Activated B cell treated with CpG ODN at 0.5 μM for 24 hours (primary cell): ENCODE results near the gene CNTNAP5. TPM values are rescaled to one million over a fixed set of nuclear protein-coding genes. Genes with fewer than 3 reads are reported as not detected.

Source experiments
- ATAC-seq: fragments of 200-7000 bp; cut with Tn5 transposase; one replicate; pipeline ENCODE4 v1.10.0; 2021; ENCODE audit warnings: low read depth, mild to moderate bottlenecking, moderate library complexity
- CTCF ChIA-PET: fragments of 350-600 bp; sonication (Branson Sonifier 250); formaldehyde crosslinking; loops from one replicate; lab custom pipeline; 2021; ENCODE audit warnings: antibody characterized with exemption; lab: Charles Lee
- POLR2A ChIA-PET: fragments of 350-600 bp; sonication (Branson Sonifier 250); formaldehyde crosslinking; loops from one replicate; lab custom pipeline; 2021; ENCODE audit warnings: antibody characterized with exemption; lab: Charles Lee
- DNase-seq: peaks from one replicate; pipeline ENCODE4 v3.0.0; 2022
- H3K27ac Mint-ChIP-seq: one replicate; pipeline ENCODE4 v1.8.0; 2020; ENCODE audit warnings: mixed read lengths
- H3K27me3 Mint-ChIP-seq: one replicate; pipeline ENCODE4 v1.8.0; 2021; ENCODE audit warnings: mixed read lengths
- H3K36me3 Mint-ChIP-seq: one replicate; pipeline ENCODE4 v1.8.0; 2021; ENCODE audit warnings: low read depth, mixed read lengths
- H3K4me1 Mint-ChIP-seq: one replicate; pipeline ENCODE4 v1.8.0; 2021; ENCODE audit warnings: mixed read lengths
- H3K4me3 Mint-ChIP-seq: one replicate; pipeline ENCODE4 v1.8.0; 2020; ENCODE audit warnings: mild to moderate bottlenecking, mixed read lengths
- H3K9me3 Mint-ChIP-seq: one replicate; pipeline ENCODE4 v1.8.0; 2020; ENCODE audit warnings: mixed read lengths
- CTCF ChIP-seq: fragments of 200-600 bp; IDR thresholded peaks from one replicate; pipeline ENCODE4 v1.8.0; 2022; ENCODE audit warnings: antibody characterized with exemption, mild to moderate bottlenecking
- intact Hi-C: fragments of 100-400 bp; cut with micrococcal nuclease; formaldehyde crosslinking; loops from one replicate; pipeline ENCODE4 v1.15.1; 2024
- total RNA-seq: library from RNA; stranded (reverse); gene quantifications from 2 replicates; pipeline ENCODE4 v1.2.3, GENCODE V29; 2022

CNTNAP5 gene
- total RNA-seq, 1 donor from 2014 or later = not detected

GRCh38 chr2:124050833-124051497 is 25.9 kb downstream of the CNTNAP5 start:
- no peak overlapping the region for H3K4me3 Mint-ChIP-seq
- H3K9me3 Mint-ChIP-seq = peaks cover 5% of the 10 kb centered on the region
- ChIA-PET CTCF (no interaction called here), POLR2A (no interaction called here)
- ATAC-seq = no peak
- H3K27me3 Mint-ChIP-seq = no peaks in the 10 kb centered on the region
- TF ChIP-seq CTCF = no peak
- H3K4me1 Mint-ChIP-seq = no peaks in the 10 kb centered on the region
- H3K27ac Mint-ChIP-seq = no peak overlapping the region
- no peaks in the 10 kb centered on the region for H3K36me3 Mint-ChIP-seq
- intact Hi-C loops = no loop called here
- DNase-seq = no peak

GRCh38 chr2:124053796-124054195 is 28.7 kb downstream of the CNTNAP5 start:
- intact Hi-C loops = no loop called here
- Mint-ChIP-seq H3K9me3 (peaks cover 9% of the 10 kb centered on the region), H3K36me3 (no peaks in the 10 kb centered on the region), H3K4me3 (no peak overlapping the region), H3K27me3 (no peaks in the 10 kb centered on the region), H3K4me1 (no peaks in the 10 kb centered on the region), H3K27ac (no peak overlapping the region)
- no peak for ATAC-seq
- DNase-seq = no peak
- no peak for TF ChIP-seq CTCF
- ChIA-PET CTCF (no interaction called here), POLR2A (no interaction called here)

- peaks cover 2% of the 10 kb centered on the region for H3K9me3 Mint-ChIP-seq
- H3K4me3 Mint-ChIP-seq = no peak overlapping the region
- H3K4me1 Mint-ChIP-seq = no peaks in the 10 kb centered on the region
- ChIA-PET POLR2A (no interaction called here), CTCF (no interaction called here)
- intact Hi-C loops = no loop called here
- H3K27me3 Mint-ChIP-seq = no peaks in the 10 kb centered on the region
- H3K27ac Mint-ChIP-seq = no peak overlapping the region
- TF ChIP-seq CTCF = no peak
- no peaks in the 10 kb centered on the region for H3K36me3 Mint-ChIP-seq
- DNase-seq = no peak
- ATAC-seq = no peak
Measured at GRCh38 chr2:124063596-124063995, 38.5 kb downstream of the CNTNAP5 start.

- POLR2A ChIA-PET = no interaction called here
- H3K4me3 Mint-ChIP-seq = no peak overlapping the region
- DNase-seq (no peak), ATAC-seq (no peak)
- no peaks in the 10 kb centered on the region for H3K36me3 Mint-ChIP-seq
- H3K27me3 Mint-ChIP-seq = no peaks in the 10 kb centered on the region
- CTCF ChIA-PET = no interaction called here
- no peak for TF ChIP-seq CTCF
- peaks cover 2% of the 10 kb centered on the region for H3K9me3 Mint-ChIP-seq
- intact Hi-C loops = no loop called here
- H3K4me1 Mint-ChIP-seq = no peaks in the 10 kb centered on the region
- no peak overlapping the region for H3K27ac Mint-ChIP-seq
Measured at GRCh38 chr2:124065636-124066035, 40.5 kb downstream of the CNTNAP5 start.

GRCh38 chr2:124066776-124067175 is 41.7 kb downstream of the CNTNAP5 start:
- peaks cover 2% of the 10 kb centered on the region for H3K9me3 Mint-ChIP-seq
- no peaks in the 10 kb centered on the region for H3K36me3 Mint-ChIP-seq
- no peak for ATAC-seq
- no peaks in the 10 kb centered on the region for H3K27me3 Mint-ChIP-seq
- H3K4me1 Mint-ChIP-seq = no peaks in the 10 kb centered on the region
- no peak overlapping the region for H3K27ac Mint-ChIP-seq
- no peak for TF ChIP-seq CTCF
- DNase-seq = no peak
- H3K4me3 Mint-ChIP-seq = no peak overlapping the region
- intact Hi-C loops = no loop called here
- ChIA-PET POLR2A (no interaction called here), CTCF (no interaction called here)
